Prostate gland (tissue), 2 donors: Measurements from ENCODE around the gene SSR3. TPM values are rescaled to one million over a fixed set of nuclear protein-coding genes. Genes with fewer than 3 reads are reported as not detected.
"Not testable (repeated sequence)": the region's sequence is repeated elsewhere in the genome, so short reads cannot be mapped to it uniquely, and the experiment has no call there.

Experiments
- DNase-seq: peaks from one replicate; pipeline ENCODE4 v3.0.0-alpha.2; 2019; ENCODE audit warnings: low spot score
- H3K27ac ChIP-seq, 2 donors: fragments of 200-600 bp; sonication (generic); 2 replicates each; pipeline ENCODE4 v1.5.1; 2017 to 2019
- H3K27me3 ChIP-seq: fragments of 200-600 bp; sonication (generic); replicated peaks from 2 replicates; pipeline ENCODE4 v1.5.1; 2019; ENCODE audit not compliant: insufficient read depth
- H3K36me3 ChIP-seq, 2 donors: fragments of 200-600 bp; sonication (generic); 1 replicate in 1 of 2; 2 replicates in 1 of 2; pipeline versions ENCODE4 v1.5.1 to v1.8.1; 2017 to 2019
- H3K4me1 ChIP-seq: fragments of 200-600 bp; sonication (generic); replicated peaks from 2 replicates; pipeline ENCODE4 v1.5.1; 2019
- H3K4me3 ChIP-seq, 2 donors: fragments of 200-600 bp; sonication (generic); 2 replicates each; pipeline ENCODE4 v1.5.1; 2017 to 2019
- H3K9me3 ChIP-seq: fragments of 200-600 bp; sonication (generic); 2 replicates; pipeline ENCODE4 v1.5.1; 2017
- POLR2A ChIP-seq: fragments of 450-650 bp; IDR thresholded peaks from one replicate; pipeline ENCODE4 v1.6.1; 2016; ENCODE audit warnings: antibody characterized with exemption, mild to moderate bottlenecking
- POLR2AphosphoS5 ChIP-seq: sonication (generic); formaldehyde crosslinking; IDR thresholded peaks from one replicate; pipeline ENCODE4 v1.6.1; 2017; ENCODE audit warnings: antibody characterized with exemption
- WGBS: methylation state at CpG from one replicate; pipeline ENCODE4 v1.1.5; 2018; 5-methylcytosine and 5-hydroxymethylcytosine counted together
- intact Hi-C: fragments of 100-400 bp; cut with DNase I; formaldehyde crosslinking; loops from one replicate; pipeline ENCODE4 v1.14.2; 2022
- total RNA-seq, 2 donors: library from RNA; depleted of rRNA; stranded (reverse); fragments of >200 nt; gene quantifications; one replicate each; pipeline ENCODE4 v1.1.0, GENCODE V29; 2016
- TF ChIP-seq, protein P1 (sequence below), 4 experiments: fragments of 200-600 bp in 2 of 4; fragments of 450-650 bp in 2 of 4; sonication (generic) in 2 of 4; IDR thresholded peaks; 1 replicate in 3 of 4; 2 replicates in 1 of 4; pipeline ENCODE4 v1.5.1; 2016 to 2019; ENCODE audit warnings: antibody characterized with exemption in 4 of 4, mild to moderate bottlenecking in 2 of 4, moderate library complexity in 2 of 4

Gene SSR3
- total RNA-seq, 2 donors from 2014 or later: 102 to 142 TPM

DNA sequence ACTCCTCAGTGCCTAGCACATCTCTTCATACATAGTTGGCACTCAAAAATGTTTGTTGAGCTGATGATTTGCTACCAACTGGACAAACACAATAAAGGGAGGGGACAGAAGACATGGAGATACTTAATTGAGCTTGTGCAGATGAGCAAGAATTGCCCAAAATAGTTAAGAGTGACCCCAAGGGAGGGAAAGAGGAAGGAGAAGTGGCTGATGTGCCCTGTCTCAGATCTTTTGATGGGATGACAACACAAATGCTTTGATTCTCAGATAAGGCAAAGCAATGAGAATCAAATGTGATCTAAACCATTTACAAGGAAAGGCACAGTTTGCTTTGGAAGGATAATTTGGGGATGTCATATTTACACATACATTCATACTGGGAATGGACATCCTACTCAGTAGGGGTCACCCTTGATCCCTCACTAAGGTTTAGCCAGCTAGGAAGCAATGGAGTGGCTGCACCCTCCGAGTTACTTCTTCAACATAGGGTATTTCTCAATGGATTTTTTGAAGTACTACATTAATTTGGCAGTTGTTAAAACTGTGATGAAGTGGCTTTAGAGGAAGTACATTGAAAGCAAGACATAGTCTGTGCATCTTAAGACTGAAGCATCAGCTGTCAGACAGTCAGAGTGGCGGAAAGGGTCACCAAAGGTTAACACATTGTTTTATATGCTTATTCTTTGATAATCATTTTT is 21.9 kb upstream of the SSR3 start:
- TF ChIP-seq POLR2AphosphoS5 (no peak), POLR2A (no peak)
- TF ChIP-seq, protein P1, sequence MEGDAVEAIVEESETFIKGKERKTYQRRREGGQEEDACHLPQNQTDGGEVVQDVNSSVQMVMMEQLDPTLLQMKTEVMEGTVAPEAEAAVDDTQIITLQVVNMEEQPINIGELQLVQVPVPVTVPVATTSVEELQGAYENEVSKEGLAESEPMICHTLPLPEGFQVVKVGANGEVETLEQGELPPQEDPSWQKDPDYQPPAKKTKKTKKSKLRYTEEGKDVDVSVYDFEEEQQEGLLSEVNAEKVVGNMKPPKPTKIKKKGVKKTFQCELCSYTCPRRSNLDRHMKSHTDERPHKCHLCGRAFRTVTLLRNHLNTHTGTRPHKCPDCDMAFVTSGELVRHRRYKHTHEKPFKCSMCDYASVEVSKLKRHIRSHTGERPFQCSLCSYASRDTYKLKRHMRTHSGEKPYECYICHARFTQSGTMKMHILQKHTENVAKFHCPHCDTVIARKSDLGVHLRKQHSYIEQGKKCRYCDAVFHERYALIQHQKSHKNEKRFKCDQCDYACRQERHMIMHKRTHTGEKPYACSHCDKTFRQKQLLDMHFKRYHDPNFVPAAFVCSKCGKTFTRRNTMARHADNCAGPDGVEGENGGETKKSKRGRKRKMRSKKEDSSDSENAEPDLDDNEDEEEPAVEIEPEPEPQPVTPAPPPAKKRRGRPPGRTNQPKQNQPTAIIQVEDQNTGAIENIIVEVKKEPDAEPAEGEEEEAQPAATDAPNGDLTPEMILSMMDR (IDR thresholded peaks at IDR 0.05): no peak
- no peaks in the 10 kb centered on the region for H3K36me3 ChIP-seq
- intact Hi-C loops: no loop called here
- H3K4me3 ChIP-seq: no peak overlapping the region
- no peaks in the 10 kb centered on the region for H3K4me1 ChIP-seq
- no peaks in the 10 kb centered on the region for H3K9me3 ChIP-seq
- no peak overlapping the region for H3K27ac ChIP-seq
- 85% methylated on average over 2 of the region's 2 CpGs for WGBS
- H3K27me3 ChIP-seq: no peaks in the 10 kb centered on the region
- DNase-seq: no peak

DNA sequence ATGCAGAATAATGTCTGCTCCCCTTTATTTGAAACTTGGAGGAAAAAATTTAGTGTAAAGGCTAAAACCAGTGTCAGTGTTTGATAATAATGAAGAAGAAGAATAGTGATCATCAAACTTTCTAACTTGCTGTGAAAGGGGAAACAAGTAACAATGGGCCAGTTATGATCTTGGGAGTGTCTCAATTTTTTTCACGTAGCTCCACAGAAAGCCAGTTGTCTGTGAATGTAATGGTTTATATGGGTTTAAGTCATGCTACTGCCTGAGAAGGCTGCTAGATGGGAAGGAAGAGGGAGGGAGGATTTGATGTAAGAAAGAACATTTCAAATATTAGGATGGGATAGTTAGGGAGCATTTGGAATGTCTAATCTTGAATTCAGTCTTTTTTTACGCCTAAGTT is 21.1 kb upstream of the SSR3 start:
- TF ChIP-seq POLR2AphosphoS5: no peak
- no peak for TF ChIP-seq POLR2A
- 85% methylated on average over 2 of the region's 2 CpGs for WGBS
- Histone ChIP-seq H3K9me3 (no peaks in the 10 kb centered on the region), H3K4me3 (no peak overlapping the region), H3K27me3 (no peaks in the 10 kb centered on the region), H3K27ac (no peak overlapping the region), H3K4me1 (no peaks in the 10 kb centered on the region), H3K36me3 (no peaks in the 10 kb centered on the region)
- no peak for DNase-seq
- intact Hi-C loops: no loop called here

DNA sequence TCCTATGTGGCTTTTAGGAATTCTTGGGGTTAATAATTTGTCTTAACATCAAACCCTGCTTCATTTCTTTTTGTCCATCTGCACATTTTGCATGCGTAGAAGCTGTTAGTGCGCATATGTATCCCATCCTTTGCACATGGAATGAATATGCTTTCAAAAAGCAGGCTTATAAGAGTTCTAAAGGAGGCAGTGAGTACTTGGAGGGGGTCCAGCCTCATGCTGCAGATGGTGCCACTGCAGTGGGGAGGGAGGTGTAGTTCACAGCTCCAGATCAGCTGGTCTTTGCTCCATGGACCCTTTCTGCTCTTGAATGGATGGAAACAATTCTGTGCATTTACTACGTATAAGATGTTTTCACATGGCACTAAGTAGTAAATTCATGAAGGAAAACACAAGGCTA is 20.7 kb upstream of the SSR3 start:
- no peaks in the 10 kb centered on the region for H3K4me1 ChIP-seq
- 79% methylated on average over 3 of the region's 3 CpGs for WGBS
- H3K27me3 ChIP-seq: no peaks in the 10 kb centered on the region
- no peak overlapping the region for H3K4me3 ChIP-seq
- H3K27ac ChIP-seq: no peak overlapping the region
- intact Hi-C loops: no loop called here
- TF ChIP-seq, protein P1 (IDR thresholded peaks at IDR 0.05): no peak
- TF ChIP-seq POLR2A (no peak), POLR2AphosphoS5 (no peak)
- DNase-seq: no peak
- H3K36me3 ChIP-seq: no peaks in the 10 kb centered on the region
- H3K9me3 ChIP-seq: no peaks in the 10 kb centered on the region

DNA sequence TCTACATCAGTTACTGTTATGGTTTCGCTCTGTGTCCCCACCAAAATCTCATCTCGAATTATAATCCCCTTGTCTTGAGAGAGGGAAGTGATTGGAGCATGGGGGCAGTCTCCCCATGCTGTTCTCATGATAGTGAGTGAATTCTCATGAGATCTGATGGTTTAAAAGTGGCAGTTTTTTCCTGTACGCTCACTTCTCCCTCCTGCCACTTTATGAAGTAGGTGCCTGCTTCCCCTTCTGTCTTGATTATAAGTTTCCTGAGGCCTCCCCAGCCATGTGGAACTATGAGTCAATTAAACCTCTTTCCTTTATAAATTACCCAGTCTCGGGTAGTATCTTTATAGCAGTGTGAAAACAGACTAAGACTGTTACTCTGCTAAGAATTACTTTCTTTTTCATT is 15.0 kb upstream of the SSR3 start:
- H3K27me3 ChIP-seq, intact Hi-C loops: not testable (repeated sequence)
- 74% methylated on average over 4 of the region's 4 CpGs for WGBS

DNA sequence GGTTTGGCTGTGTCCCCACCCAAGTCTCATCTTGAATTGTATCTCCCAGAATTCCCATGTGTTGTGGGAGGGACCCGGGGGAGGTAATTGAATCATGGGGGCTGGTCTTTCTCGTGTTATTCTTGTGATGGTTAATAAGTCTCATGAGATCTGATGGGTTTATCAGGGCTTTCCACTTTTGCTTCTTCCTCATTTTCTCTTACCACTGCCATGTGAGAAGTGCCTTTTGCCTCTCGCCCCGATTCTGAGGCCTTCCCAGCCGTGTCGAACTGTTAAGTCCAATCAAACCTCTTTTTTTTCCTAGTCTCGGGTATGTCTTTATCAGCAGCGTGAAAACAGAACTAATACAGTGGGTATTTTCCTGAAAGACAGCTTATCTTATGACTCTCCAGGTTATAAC is 14.1 kb upstream of the SSR3 start:
- DNase-seq, H3K9me3 ChIP-seq: not testable (repeated sequence)

More for the DNA sequence above, 15.0 kb upstream of the SSR3 start:
- H3K27ac ChIP-seq, H3K4me1 ChIP-seq, H3K9me3 ChIP-seq, H3K4me3 ChIP-seq, DNase-seq, H3K36me3 ChIP-seq: not testable (repeated sequence)

DNA sequence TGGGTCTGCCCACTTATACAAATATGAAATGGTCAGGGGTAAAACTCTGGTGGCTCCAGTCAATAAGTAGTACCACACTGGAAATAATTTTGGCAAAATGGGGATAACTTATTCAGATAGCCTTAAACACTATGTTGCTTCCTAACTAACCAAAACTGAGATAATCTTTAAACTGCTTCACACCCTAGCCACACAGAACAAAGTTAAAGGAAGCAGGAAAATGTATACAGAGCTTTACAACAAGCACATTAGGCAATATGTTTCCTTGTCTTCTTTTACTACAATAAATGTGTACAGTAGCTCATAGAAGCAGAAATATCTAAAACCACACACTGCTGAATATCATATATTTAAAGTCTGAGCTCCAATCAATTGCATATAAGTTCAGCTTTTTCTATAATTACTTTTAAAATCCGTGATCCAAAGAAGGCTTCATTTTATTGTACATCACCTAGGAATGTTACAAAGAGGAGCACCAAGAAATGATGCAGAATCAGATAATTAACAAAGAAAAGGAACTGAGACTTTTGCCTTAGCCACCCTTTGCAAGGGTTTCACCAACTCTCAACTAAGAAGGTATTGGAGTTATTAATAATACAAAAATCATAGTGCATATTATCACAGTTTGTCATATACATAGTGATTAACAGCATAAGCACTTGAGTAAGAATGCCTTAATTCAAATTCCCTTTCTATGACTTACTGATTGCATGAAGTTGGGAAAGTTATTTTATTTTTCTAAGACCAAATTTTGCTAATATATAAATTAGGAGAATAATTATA is 9.2 kb upstream of the SSR3 start:
- no peak for TF ChIP-seq POLR2AphosphoS5
- no peak for TF ChIP-seq POLR2A
- TF ChIP-seq, protein P1 (IDR thresholded peaks at IDR 0.05): no peak
- H3K27ac ChIP-seq: no peak overlapping the region
- DNase-seq: no peak
- no peaks in the 10 kb centered on the region for H3K36me3 ChIP-seq
- H3K4me1 ChIP-seq: no peaks in the 10 kb centered on the region
- intact Hi-C loops: no loop called here
- 32% methylated on average over 1 of the region's 1 CpG for WGBS
- H3K27me3 ChIP-seq: no peaks in the 10 kb centered on the region
- no peak overlapping the region for H3K4me3 ChIP-seq
- H3K9me3 ChIP-seq: no peaks in the 10 kb centered on the region

More for the DNA sequence above, 14.1 kb upstream of the SSR3 start:
- H3K4me1 ChIP-seq, H3K27ac ChIP-seq, H3K4me3 ChIP-seq, H3K36me3 ChIP-seq, H3K27me3 ChIP-seq, intact Hi-C loops: not testable (repeated sequence)
- WGBS: 96% methylated on average over 8 of the region's 8 CpGs

DNA sequence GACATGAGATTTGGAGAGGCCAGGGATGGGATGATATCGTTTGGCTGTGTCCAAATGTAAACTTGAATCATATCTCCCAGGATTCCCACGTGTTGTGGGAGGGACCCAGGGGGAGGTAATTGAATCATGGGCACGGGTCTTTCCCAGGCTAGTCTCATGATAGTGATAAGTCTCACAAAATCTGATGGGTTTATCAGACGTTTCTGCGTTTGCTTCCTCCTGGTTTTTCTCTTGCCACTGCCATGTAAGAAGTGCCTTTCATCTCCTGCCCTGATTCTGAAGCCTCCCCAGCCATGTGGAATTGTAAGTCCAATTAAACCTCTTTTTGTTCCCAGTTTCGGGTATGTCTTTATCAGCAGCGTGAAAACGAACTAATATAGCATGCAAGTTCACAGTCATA is 7.6 kb upstream of the SSR3 start:
- H3K9me3 ChIP-seq, H3K4me3 ChIP-seq, H3K27ac ChIP-seq, H3K4me1 ChIP-seq, DNase-seq, intact Hi-C loops, H3K36me3 ChIP-seq, H3K27me3 ChIP-seq: not testable (repeated sequence)
- 79% methylated on average over 8 of the region's 8 CpGs for whole genome bisulfite sequencing
